ENCODE measurements around the gene ARHGAP32.
"Not testable (repeated sequence)": the region's sequence is repeated elsewhere in the genome, so short reads cannot be mapped to it uniquely, and the experiment has no call there.

ARHGAP32 gene

GRCh38 chr11:129145276-129145675, 46.8 kb downstream of the ARHGAP32 start:
- DNase-seq (ENCODE audit: low read depth in 2 of 2) = no peak
- TF ChIP-seq CTCF (IDR thresholded peaks at IDR 0.05; ENCODE audit: low read depth, low read length) = no peak
- no peak overlapping the region for H3K4me3 ChIP-seq (replicated peaks in 1 of 2; ENCODE audit: low read depth in 2 of 2, low read length in 2 of 2)

GRCh38 chr11:129144256-129144655, 47.9 kb downstream of the ARHGAP32 start:
- DNase-seq (ENCODE audit: low read depth in 2 of 2) = peak; percentile 5 to 27
- TF ChIP-seq CTCF (IDR thresholded peaks at IDR 0.05; ENCODE audit: low read depth, low read length) = no peak
- H3K4me3 ChIP-seq (replicated peaks in 1 of 2; ENCODE audit: low read depth in 2 of 2, low read length in 2 of 2) = no peak overlapping the region

GRCh38 chr11:129143335-129143734, 48.8 kb downstream of the ARHGAP32 start:
- no peak for TF ChIP-seq CTCF (IDR thresholded peaks at IDR 0.05; ENCODE audit: low read depth, low read length)
- no peak overlapping the region for H3K4me3 ChIP-seq (replicated peaks in 1 of 2; ENCODE audit: low read depth in 2 of 2, low read length in 2 of 2)

GRCh38 chr11:129141748-129142523, 50.2 kb downstream of the ARHGAP32 start:
- no peak for TF ChIP-seq CTCF (IDR thresholded peaks at IDR 0.05; ENCODE audit: low read depth, low read length)
- DNase-seq (ENCODE audit: low read depth in 2 of 2) = peak; percentile 8 to 23
- H3K4me3 ChIP-seq (replicated peaks in 1 of 2; ENCODE audit: low read depth in 2 of 2, low read length in 2 of 2) = no peak overlapping the region

More at GRCh38 chr11:129143335-129143734, 48.8 kb downstream of the ARHGAP32 start:
- peak; percentile 95 to 100 for DNase-seq (ENCODE audit: low read depth in 2 of 2)

- no peak overlapping the region for H3K4me3 ChIP-seq (replicated peaks in 1 of 2; ENCODE audit: low read depth in 2 of 2, low read length in 2 of 2)
- TF ChIP-seq CTCF (IDR thresholded peaks at IDR 0.05; ENCODE audit: low read depth, low read length) = no peak
- no peak for DNase-seq (ENCODE audit: low read depth in 2 of 2)
Observed at GRCh38 chr11:129131316-129131715, 60.8 kb downstream of the ARHGAP32 start.

- DNase-seq (ENCODE audit: low read depth in 2 of 2); H3K4me3 ChIP-seq (replicated peaks in 1 of 2; ENCODE audit: low read depth in 2 of 2, low read length in 2 of 2): not testable (repeated sequence)
Observed at GRCh38 chr11:129128881-129129620, 63.1 kb downstream of the ARHGAP32 start.

GRCh38 chr11:129119036-129119435, 73.1 kb downstream of the ARHGAP32 start:
- DNase-seq (ENCODE audit: low read depth in 2 of 2) = no peak
- no peak overlapping the region for H3K4me3 ChIP-seq (replicated peaks in 1 of 2; ENCODE audit: low read depth in 2 of 2, low read length in 2 of 2)

More at GRCh38 chr11:129119036-129119435, 73.1 kb downstream of the ARHGAP32 start:
- TF ChIP-seq CTCF (IDR thresholded peaks at IDR 0.05; ENCODE audit: low read depth, low read length) = no peak
